ENCODE data around the gene FOLR1.
"Not testable (repeated sequence)": the region's sequence is repeated elsewhere in the genome, so short reads cannot be mapped to it uniquely, and the experiment has no call there.

The FOLR1 gene

GRCh38 chr11:72188267-72188666 lies 3.7 kb upstream of the FOLR1 start:
- no peak for DNase-seq

GRCh38 chr11:72189455-72190250 lies 2.3 kb upstream of the FOLR1 start:
- DNase-seq: no peak

GRCh38 chr11:72190631-72191071 lies 1.3 kb upstream of the FOLR1 start:
- DNase-seq: no peak

- DNase-seq: no peak
These were observed 3.8 kb downstream of the FOLR1 start for GRCh38 chr11:72195518-72196270.

- DNase-seq: not testable (repeated sequence)
These were observed 9.5 kb downstream of the FOLR1 start for GRCh38 chr11:72201445-72201844.

- no peak for DNase-seq
These were observed 10.6 kb downstream of the FOLR1 start for GRCh38 chr11:72202571-72202970.

- DNase-seq: no peak
These were observed 11.2 kb downstream of the FOLR1 start for GRCh38 chr11:72203163-72203562.

- DNase-seq: no peak
These were observed 12.9 kb downstream of the FOLR1 start for GRCh38 chr11:72204886-72205285.

GRCh38 chr11:72206794-72207193 lies 14.9 kb downstream of the FOLR1 start:
- DNase-seq: not testable (repeated sequence)

- DNase-seq: no peak
These were observed 16.3 kb downstream of the FOLR1 start for GRCh38 chr11:72208281-72208680.

- no peak for DNase-seq
These were observed 17.2 kb downstream of the FOLR1 start for GRCh38 chr11:72209101-72209500.

GRCh38 chr11:72216638-72217037 lies 24.7 kb downstream of the FOLR1 start, which contains the start of gene FOLR2:
TSS of gene FOLR2 (plus strand) at chr11:72216794. CDS start at chr11:72218585, 1,791 bp downstream.
- no peak for DNase-seq

GRCh38 chr11:72217841-72218240 lies 25.9 kb downstream of the FOLR1 start:
- DNase-seq: no peak

GRCh38 chr11:72218251-72218745 lies 26.4 kb downstream of the FOLR1 start:
- no peak for DNase-seq

- DNase-seq: no peak
These were observed 28.9 kb downstream of the FOLR1 start for GRCh38 chr11:72220696-72221363.

- no peak for DNase-seq
These were observed 29.6 kb downstream of the FOLR1 start for GRCh38 chr11:72221386-72222075.

- no peak for DNase-seq
These were observed 30.4 kb downstream of the FOLR1 start for GRCh38 chr11:72222106-72222891.

- DNase-seq: peak; percentile 88
These were observed 31.1 kb downstream of the FOLR1 start for GRCh38 chr11:72222907-72223614.

- DNase-seq: no peak
These were observed 31.9 kb downstream of the FOLR1 start for GRCh38 chr11:72223615-72224563.

Data from activated T-cell treated with anti-CD3 and anti-CD28 coated beads for 4 hours (primary cell).